ENCODE measurements around the gene TMPRSS6. TPM values are rescaled to one million over a fixed set of nuclear protein-coding genes. Genes with fewer than 3 reads are reported as not detected.

TMPRSS6 gene
- total RNA-seq, 1 experiment from 2014 or later, result 0.39 TPM

DNA sequence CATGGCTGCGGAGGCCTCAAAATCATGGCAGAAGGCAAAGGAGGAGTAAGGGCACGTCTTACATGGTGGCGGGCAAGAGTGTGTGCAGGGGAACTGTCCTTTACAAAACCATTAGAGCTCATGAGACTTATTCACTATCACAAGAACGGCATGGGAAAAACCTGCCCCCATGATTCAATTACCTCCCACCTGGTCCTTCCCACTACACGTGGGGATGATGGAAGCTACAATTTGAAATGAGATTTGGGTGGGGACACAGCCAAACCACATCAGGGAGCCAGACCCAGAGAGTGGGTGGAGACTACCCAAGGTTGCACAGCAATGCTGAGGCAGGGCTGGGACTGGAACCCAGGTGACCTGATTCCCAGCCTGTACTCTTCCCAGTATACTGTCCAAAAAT is 8.6 kb upstream of the TMPRSS6 start (continued):
- TF ChIP-seq, protein P1, sequence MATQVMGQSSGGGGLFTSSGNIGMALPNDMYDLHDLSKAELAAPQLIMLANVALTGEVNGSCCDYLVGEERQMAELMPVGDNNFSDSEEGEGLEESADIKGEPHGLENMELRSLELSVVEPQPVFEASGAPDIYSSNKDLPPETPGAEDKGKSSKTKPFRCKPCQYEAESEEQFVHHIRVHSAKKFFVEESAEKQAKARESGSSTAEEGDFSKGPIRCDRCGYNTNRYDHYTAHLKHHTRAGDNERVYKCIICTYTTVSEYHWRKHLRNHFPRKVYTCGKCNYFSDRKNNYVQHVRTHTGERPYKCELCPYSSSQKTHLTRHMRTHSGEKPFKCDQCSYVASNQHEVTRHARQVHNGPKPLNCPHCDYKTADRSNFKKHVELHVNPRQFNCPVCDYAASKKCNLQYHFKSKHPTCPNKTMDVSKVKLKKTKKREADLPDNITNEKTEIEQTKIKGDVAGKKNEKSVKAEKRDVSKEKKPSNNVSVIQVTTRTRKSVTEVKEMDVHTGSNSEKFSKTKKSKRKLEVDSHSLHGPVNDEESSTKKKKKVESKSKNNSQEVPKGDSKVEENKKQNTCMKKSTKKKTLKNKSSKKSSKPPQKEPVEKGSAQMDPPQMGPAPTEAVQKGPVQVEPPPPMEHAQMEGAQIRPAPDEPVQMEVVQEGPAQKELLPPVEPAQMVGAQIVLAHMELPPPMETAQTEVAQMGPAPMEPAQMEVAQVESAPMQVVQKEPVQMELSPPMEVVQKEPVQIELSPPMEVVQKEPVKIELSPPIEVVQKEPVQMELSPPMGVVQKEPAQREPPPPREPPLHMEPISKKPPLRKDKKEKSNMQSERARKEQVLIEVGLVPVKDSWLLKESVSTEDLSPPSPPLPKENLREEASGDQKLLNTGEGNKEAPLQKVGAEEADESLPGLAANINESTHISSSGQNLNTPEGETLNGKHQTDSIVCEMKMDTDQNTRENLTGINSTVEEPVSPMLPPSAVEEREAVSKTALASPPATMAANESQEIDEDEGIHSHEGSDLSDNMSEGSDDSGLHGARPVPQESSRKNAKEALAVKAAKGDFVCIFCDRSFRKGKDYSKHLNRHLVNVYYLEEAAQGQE (IDR thresholded peaks at IDR 0.05; ENCODE audit: low read depth), result no peak
- TF ChIP-seq SIN3A (IDR thresholded peaks at IDR 0.05; ENCODE audit: low read depth) (no peak), ELF1 (IDR thresholded peaks at IDR 0.05; ENCODE audit: borderline replicate concordance, low read depth) (no peak)

DNA sequence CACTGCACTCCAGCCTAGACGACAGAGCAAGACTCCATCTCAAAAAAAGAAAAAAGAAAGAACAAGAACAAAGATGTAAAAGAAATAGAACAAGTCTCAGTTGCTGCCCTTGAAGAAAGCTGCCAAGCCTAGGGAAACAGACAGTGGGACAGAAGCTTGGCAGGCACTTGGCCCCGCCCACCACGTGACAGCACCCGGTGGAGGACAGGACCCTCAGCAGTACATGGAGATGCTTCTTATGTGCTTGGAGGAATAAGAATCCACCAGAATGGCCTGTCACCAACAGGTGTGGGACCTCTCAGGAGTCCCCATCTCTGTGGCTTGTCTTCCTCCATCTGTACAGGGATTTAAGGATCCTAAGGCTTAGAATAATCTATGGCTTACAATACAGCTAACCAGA is 7.6 kb upstream of the TMPRSS6 start:
- Histone ChIP-seq H3K4me3 (replicated peaks in 1 of 2; ENCODE audit: low read depth in 1 of 2, low read length in 2 of 2) (no peak overlapping the region), H3K9ac (ENCODE audit: low read length) (no peak overlapping the region), H3K9me2 (ENCODE audit: insufficient read depth) (no peaks in the 10 kb centered on the region), H3K27ac (ENCODE audit: low read depth, low read length) (no peak overlapping the region), H3K79me2 (ENCODE audit: insufficient read depth, low read length) (no peaks in the 10 kb centered on the region), H3K27me3 (ENCODE audit: insufficient read depth, low read length) (no peaks in the 10 kb centered on the region), H3K36me3 (ENCODE audit: control insufficient read depth in 1 of 2, insufficient read depth in 2 of 2, low read length in 2 of 2) (no peaks in the 10 kb centered on the region), H3K9me3 (ENCODE audit: control insufficient read depth in 1 of 2, insufficient read depth in 1 of 2, low read depth in 1 of 2, low read length in 2 of 2) (no peaks in the 10 kb centered on the region), H3K4me1 (ENCODE audit: control insufficient read depth in 1 of 2, insufficient read depth in 2 of 2, low read length in 2 of 2) (peaks cover 0 to 4% of the 10 kb centered on the region in 2 experiments; a peak in 2 of 4 replicates), H4K20me1 (ENCODE audit: insufficient read depth) (no peaks in the 10 kb centered on the region), H3K4me2 (ENCODE audit: low read length) (no peak overlapping the region), H2AFZ (ENCODE audit: low read depth, low read length, poor library complexity, severe bottlenecking) (no peak overlapping the region)
- ATAC-seq (peak; percentile 55), DNase-seq (ENCODE audit: low read depth, low spot score) (no peak)
- no TSS peak for BruUV-seq (replicated peaks)
- ChIA-PET RAD21 (ENCODE audit: low non-redundant PET in 1 of 2, low total read pairs in 2 of 2, uncharacterized antibody in 2 of 2, unreplicated experiment in 2 of 2) (no interaction called here), POLR2A (no interaction called here), CTCF (no interaction called here)
- intact Hi-C loops (cut with micrococcal nuclease), result no loop called here
- TF ChIP-seq SRF (IDR thresholded peaks at IDR 0.05; ENCODE audit: low read depth) (no peak), SP1 (IDR thresholded peaks at IDR 0.05; ENCODE audit: low read depth) (no peak), SIN3A (IDR thresholded peaks at IDR 0.05; ENCODE audit: low read depth) (no peak), POLR2A (IDR thresholded peaks at IDR 0.05; ENCODE audit: borderline replicate concordance, extremely low read depth, insufficient read depth, insufficient read length) (no peak), EGR1 (IDR thresholded peaks at IDR 0.05; ENCODE audit: low read depth) (no peak), ZNF274 (IDR thresholded peaks at IDR 0.05; ENCODE audit: low read depth, low read length) (no peak), ZFX (IDR thresholded peaks at IDR 0.05) (no peak), RAD21 (IDR thresholded peaks at IDR 0.05; ENCODE audit: low read depth) (no peak), EZH2phosphoT487 (IDR thresholded peaks at IDR 0.05; ENCODE audit: borderline replicate concordance) (no peak), POLR2AphosphoS5 (IDR thresholded peaks at IDR 0.05; ENCODE audit: low read depth, low read length) (no peak)
- TF ChIP-seq, protein P2, sequence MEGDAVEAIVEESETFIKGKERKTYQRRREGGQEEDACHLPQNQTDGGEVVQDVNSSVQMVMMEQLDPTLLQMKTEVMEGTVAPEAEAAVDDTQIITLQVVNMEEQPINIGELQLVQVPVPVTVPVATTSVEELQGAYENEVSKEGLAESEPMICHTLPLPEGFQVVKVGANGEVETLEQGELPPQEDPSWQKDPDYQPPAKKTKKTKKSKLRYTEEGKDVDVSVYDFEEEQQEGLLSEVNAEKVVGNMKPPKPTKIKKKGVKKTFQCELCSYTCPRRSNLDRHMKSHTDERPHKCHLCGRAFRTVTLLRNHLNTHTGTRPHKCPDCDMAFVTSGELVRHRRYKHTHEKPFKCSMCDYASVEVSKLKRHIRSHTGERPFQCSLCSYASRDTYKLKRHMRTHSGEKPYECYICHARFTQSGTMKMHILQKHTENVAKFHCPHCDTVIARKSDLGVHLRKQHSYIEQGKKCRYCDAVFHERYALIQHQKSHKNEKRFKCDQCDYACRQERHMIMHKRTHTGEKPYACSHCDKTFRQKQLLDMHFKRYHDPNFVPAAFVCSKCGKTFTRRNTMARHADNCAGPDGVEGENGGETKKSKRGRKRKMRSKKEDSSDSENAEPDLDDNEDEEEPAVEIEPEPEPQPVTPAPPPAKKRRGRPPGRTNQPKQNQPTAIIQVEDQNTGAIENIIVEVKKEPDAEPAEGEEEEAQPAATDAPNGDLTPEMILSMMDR (IDR thresholded peaks at IDR 0.05 in 2 of 3, conservative IDR thresholded peaks at IDR 0.05 in 1 of 3; ENCODE audit: borderline replicate concordance in 1 of 3, insufficient read depth in 1 of 3, low read depth in 2 of 3, low read length in 2 of 3), result no peak
- TF ChIP-seq, protein P1 (IDR thresholded peaks at IDR 0.05; ENCODE audit: low read depth), result no peak
- TF ChIP-seq, protein P3, sequence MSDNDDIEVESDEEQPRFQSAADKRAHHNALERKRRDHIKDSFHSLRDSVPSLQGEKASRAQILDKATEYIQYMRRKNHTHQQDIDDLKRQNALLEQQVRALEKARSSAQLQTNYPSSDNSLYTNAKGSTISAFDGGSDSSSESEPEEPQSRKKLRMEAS (IDR thresholded peaks at IDR 0.05), result no peak

All from HCT116 (cell line).